Mesendoderm (in vitro differentiated cells): ENCODE results near the gene FSTL4.

Source experiments
- DNase-seq: peaks from one replicate; pipeline ENCODE4 v3.0.0; 2013
- H2AK5ac ChIP-seq: 2 replicates; pipeline ENCODE4 v1.6.1; 2013; ENCODE audit warnings: low read length, inconsistent platforms
- H2BK120ac ChIP-seq: 2 replicates; pipeline ENCODE4 v1.6.1; 2013; ENCODE audit warnings: low read depth, mild to moderate bottlenecking, low read length, moderate library complexity, mixed read lengths
- H2BK15ac ChIP-seq: replicated peaks from 2 replicates; pipeline ENCODE4 v1.6.1; 2013; ENCODE audit warnings: low read depth, mild to moderate bottlenecking, moderate library complexity
- H2BK5ac ChIP-seq: 2 replicates; pipeline ENCODE4 v1.6.1; 2013; ENCODE audit warnings: low read length, inconsistent platforms
- H3K18ac ChIP-seq: 2 replicates; pipeline ENCODE4 v1.6.1; 2013; ENCODE audit warnings: mild to moderate bottlenecking, low read length, mixed read lengths
- H3K23ac ChIP-seq: one replicate; pipeline ENCODE4 v1.6.1; 2013; ENCODE audit warnings: low read length
- H3K27ac ChIP-seq: 2 replicates; pipeline ENCODE4 v1.5.1; 2013; ENCODE audit warnings: low read depth, mild to moderate bottlenecking, inconsistent platforms, low read length, moderate library complexity
- H3K27me3 ChIP-seq: 2 replicates; pipeline ENCODE4 v1.6.1; 2013; ENCODE audit warnings: low read length, control low read depth, mild to moderate bottlenecking, inconsistent platforms; ENCODE audit not compliant: insufficient read depth, poor library complexity
- H3K36me3 ChIP-seq: 2 replicates; pipeline ENCODE4 v1.6.1; 2013; ENCODE audit warnings: low read length, inconsistent platforms; ENCODE audit not compliant: control insufficient read depth, insufficient read depth
- H3K4ac ChIP-seq: one replicate; pipeline ENCODE4 v1.6.1; 2013; ENCODE audit warnings: low read depth, mild to moderate bottlenecking, low read length, moderate library complexity
- H3K4me1 ChIP-seq: 2 replicates; pipeline ENCODE4 v1.6.1; 2013; ENCODE audit warnings: low read depth, low read length, inconsistent platforms; ENCODE audit not compliant: control insufficient read depth
- H3K4me2 ChIP-seq: 2 replicates; pipeline ENCODE4 v1.6.1; 2013; ENCODE audit warnings: low read length
- H3K4me3 ChIP-seq: 2 replicates; pipeline ENCODE4 v1.5.1; 2013; ENCODE audit warnings: mild to moderate bottlenecking, low read length
- H3K56ac ChIP-seq: one replicate; pipeline ENCODE4 v1.6.1; 2013; ENCODE audit warnings: low read length
- H3K79me1 ChIP-seq: 2 replicates; pipeline ENCODE4 v1.6.1; 2013; ENCODE audit warnings: low read length, inconsistent platforms
- H3K79me2 ChIP-seq: 2 replicates; pipeline ENCODE4 v1.6.1; 2013; ENCODE audit warnings: mild to moderate bottlenecking, low read length; ENCODE audit not compliant: control insufficient read depth, insufficient read depth
- H3K9ac ChIP-seq: 2 replicates; pipeline ENCODE4 v1.6.1; 2013; ENCODE audit warnings: low read length, inconsistent platforms
- H4K5ac ChIP-seq: one replicate; pipeline ENCODE4 v1.6.1; 2013; ENCODE audit warnings: low read length
- H4K8ac ChIP-seq: one replicate; pipeline ENCODE4 v1.6.1; 2013; ENCODE audit warnings: low read depth, mild to moderate bottlenecking, control low read depth, low read length, moderate library complexity
- WGBS: extraction: QIAGEN DNeasy Blood & Tissue Kit; methylation state at CpG from one replicate; pipeline ENCODE4 v1.1.7; 2013; ENCODE audit warnings: low lambda C conversion rate, missing lambda C conversion rate; ENCODE audit not compliant: insufficient coverage; ENCODE audit errors: extremely low coverage; 5-methylcytosine and 5-hydroxymethylcytosine counted together

Gene FSTL4

GRCh38 chr5:133652951-133653759 lies 40.8 kb upstream of the FSTL4 start:
- Histone ChIP-seq H3K79me1 (no peaks in the 10 kb centered on the region), H3K79me2 (no peaks in the 10 kb centered on the region), H2BK5ac (no peak overlapping the region), H2AK5ac (no peak overlapping the region), H3K4ac (no peak overlapping the region), H3K27me3 (no peaks in the 10 kb centered on the region), H3K27ac (no peak overlapping the region), H3K56ac (no peak overlapping the region), H3K23ac (no peak overlapping the region), H3K18ac (no peak overlapping the region), H2BK15ac (no peak overlapping the region), H4K5ac (no peak overlapping the region), H3K4me3 (no peak overlapping the region), H4K8ac (no peak overlapping the region), H2BK120ac (no peak overlapping the region), H3K4me2 (no peak overlapping the region), H3K36me3 (no peaks in the 10 kb centered on the region), H3K9ac (no peak overlapping the region), H3K4me1 (no peaks in the 10 kb centered on the region)
- WGBS, result no CpG with 5 or more reads among the region's 9 CpGs
- DNase-seq, result no peak

GRCh38 chr5:133644000-133644865 lies 31.9 kb upstream of the FSTL4 start:
- no peaks in the 10 kb centered on the region for H3K79me2 ChIP-seq
- no peak overlapping the region for H3K56ac ChIP-seq
- H3K18ac ChIP-seq, result no peak overlapping the region
- no peak overlapping the region for H3K4ac ChIP-seq
- H3K9ac ChIP-seq, result no peak overlapping the region
- H4K8ac ChIP-seq, result no peak overlapping the region
- no peak for DNase-seq
- no peak overlapping the region for H2BK15ac ChIP-seq
- no peak overlapping the region for H4K5ac ChIP-seq
- H2BK120ac ChIP-seq, result no peak overlapping the region
- H3K27me3 ChIP-seq, result no peaks in the 10 kb centered on the region
- H3K4me1 ChIP-seq, result no peaks in the 10 kb centered on the region
- no peak overlapping the region for H3K23ac ChIP-seq
- no peak overlapping the region for H2AK5ac ChIP-seq
- H3K4me2 ChIP-seq, result no peak overlapping the region
- no peaks in the 10 kb centered on the region for H3K79me1 ChIP-seq
- H2BK5ac ChIP-seq, result no peak overlapping the region
- WGBS, result no CpG with 5 or more reads among the region's 8 CpGs
- no peak overlapping the region for H3K27ac ChIP-seq
- H3K4me3 ChIP-seq, result no peak overlapping the region
- H3K36me3 ChIP-seq, result no peaks in the 10 kb centered on the region

- H3K79me1 ChIP-seq, result no peaks in the 10 kb centered on the region
- H3K4me3 ChIP-seq, result no peak overlapping the region
- no peak overlapping the region for H3K4me2 ChIP-seq
- no peaks in the 10 kb centered on the region for H3K4me1 ChIP-seq
- no CpG with 5 or more reads among the region's 4 CpGs for WGBS
- H3K23ac ChIP-seq, result no peak overlapping the region
- H2AK5ac ChIP-seq, result no peak overlapping the region
- H3K18ac ChIP-seq, result no peak overlapping the region
- no peaks in the 10 kb centered on the region for H3K36me3 ChIP-seq
- DNase-seq, result no peak
- no peak overlapping the region for H3K56ac ChIP-seq
- no peak overlapping the region for H3K9ac ChIP-seq
- no peaks in the 10 kb centered on the region for H3K79me2 ChIP-seq
- H2BK120ac ChIP-seq, result no peak overlapping the region
- H3K27ac ChIP-seq, result no peak overlapping the region
- no peak overlapping the region for H4K5ac ChIP-seq
- no peaks in the 10 kb centered on the region for H3K27me3 ChIP-seq
- H3K4ac ChIP-seq, result no peak overlapping the region
- H2BK15ac ChIP-seq, result no peak overlapping the region
- H4K8ac ChIP-seq, result no peak overlapping the region
- no peak overlapping the region for H2BK5ac ChIP-seq
These were observed 31.0 kb upstream of the FSTL4 start for GRCh38 chr5:133643365-133643764.

GRCh38 chr5:133642153-133642722 lies 29.9 kb upstream of the FSTL4 start:
- no peak overlapping the region for H3K23ac ChIP-seq
- H2BK120ac ChIP-seq, result no peak overlapping the region
- no peaks in the 10 kb centered on the region for H3K79me2 ChIP-seq
- no peak for DNase-seq
- no peak overlapping the region for H3K4ac ChIP-seq
- H3K27me3 ChIP-seq, result no peaks in the 10 kb centered on the region
- no peak overlapping the region for H3K27ac ChIP-seq
- no CpG with 5 or more reads among the region's 2 CpGs for WGBS
- H3K18ac ChIP-seq, result no peak overlapping the region
- no peak overlapping the region for H3K4me2 ChIP-seq
- H3K9ac ChIP-seq, result no peak overlapping the region
- no peak overlapping the region for H2AK5ac ChIP-seq
- no peak overlapping the region for H4K5ac ChIP-seq
- H3K56ac ChIP-seq, result no peak overlapping the region
- H3K36me3 ChIP-seq, result no peaks in the 10 kb centered on the region
- no peak overlapping the region for H4K8ac ChIP-seq
- H3K4me1 ChIP-seq, result no peaks in the 10 kb centered on the region
- H3K4me3 ChIP-seq, result no peak overlapping the region
- H2BK5ac ChIP-seq, result no peak overlapping the region
- H3K79me1 ChIP-seq, result no peaks in the 10 kb centered on the region
- H2BK15ac ChIP-seq, result no peak overlapping the region

GRCh38 chr5:133641683-133642082 lies 29.3 kb upstream of the FSTL4 start:
- no peak overlapping the region for H3K23ac ChIP-seq
- no peak overlapping the region for H3K4me3 ChIP-seq
- no peaks in the 10 kb centered on the region for H3K79me1 ChIP-seq
- no peak overlapping the region for H4K8ac ChIP-seq
- DNase-seq, result no peak
- H3K36me3 ChIP-seq, result no peaks in the 10 kb centered on the region
- H3K18ac ChIP-seq, result no peak overlapping the region
- H3K4ac ChIP-seq, result no peak overlapping the region
- H3K79me2 ChIP-seq, result no peaks in the 10 kb centered on the region
- no peak overlapping the region for H4K5ac ChIP-seq
- H2BK15ac ChIP-seq, result no peak overlapping the region
- H2BK120ac ChIP-seq, result no peak overlapping the region
- H3K9ac ChIP-seq, result no peak overlapping the region
- H3K4me1 ChIP-seq, result no peaks in the 10 kb centered on the region
- no peak overlapping the region for H3K4me2 ChIP-seq
- H3K27me3 ChIP-seq, result no peaks in the 10 kb centered on the region
- H3K27ac ChIP-seq, result no peak overlapping the region
- no peak overlapping the region for H2AK5ac ChIP-seq
- H2BK5ac ChIP-seq, result no peak overlapping the region
- no peak overlapping the region for H3K56ac ChIP-seq
